Gastroesophageal sphincter (tissue), 4 donors: ENCODE results near the gene SLA2. TPM values are rescaled to one million over a fixed set of nuclear protein-coding genes. Genes with fewer than 3 reads are reported as not detected.

Source experiments
- ATAC-seq: fragments of 150-250 bp; one replicate; pipeline ENCODE4 v1.9.1; 2016; ENCODE audit warnings: mild to moderate bottlenecking, moderate library complexity
- H3K27ac ChIP-seq, 4 donors: fragments of 200-600 bp; sonication (generic) in 3 of 4; 1 replicate in 3 of 4; 2 replicates in 1 of 4; pipeline ENCODE4 v1.5.1; 2016 to 2019
- H3K27me3 ChIP-seq: fragments of 200-600 bp; sonication (generic); one replicate; pipeline ENCODE4 v1.5.1; 2019
- H3K36me3 ChIP-seq, 2 donors: fragments of 200-600 bp; sonication (generic); one replicate each; pipeline ENCODE4 v1.5.1; 2019; ENCODE audit warnings: control low read depth in 1 of 2
- H3K4me1 ChIP-seq, 3 donors: fragments of 200-600 bp; sonication (generic); 1 replicate in 2 of 3; 2 replicates in 1 of 3; pipeline ENCODE4 v1.5.1; 2016 to 2019; ENCODE audit warnings: control low read depth in 2 of 3
- H3K4me3 ChIP-seq, 2 donors: fragments of 200-600 bp; sonication (generic); one replicate each; pipeline ENCODE4 v1.5.1; 2019; ENCODE audit warnings: mild to moderate bottlenecking in 1 of 2, moderate library complexity in 1 of 2
- H3K9me3 ChIP-seq, 3 donors: fragments of 200-600 bp; sonication (generic); one replicate each; pipeline ENCODE4 v1.5.1; 2017 to 2019; ENCODE audit warnings: control low read depth in 2 of 3
- CTCF ChIP-seq, 4 experiments: fragments of 200-600 bp in 2 of 4; fragments of 450-650 bp in 2 of 4; sonication (generic) in 1 of 4; IDR thresholded peaks; one replicate each; pipeline ENCODE4 v1.5.1; 2017 to 2019; ENCODE audit warnings: antibody characterized with exemption in 4 of 4, mild to moderate bottlenecking in 2 of 4, moderate library complexity in 2 of 4
- EP300 ChIP-seq: sonication (generic); formaldehyde crosslinking; IDR thresholded peaks from one replicate; pipeline ENCODE4 v1.6.1; 2017; ENCODE audit warnings: antibody characterized with exemption, mild to moderate bottlenecking
- POLR2A ChIP-seq, 2 donors: fragments of 450-650 bp; IDR thresholded peaks; one replicate each; pipeline ENCODE4 v1.6.1; 2017; ENCODE audit warnings: antibody characterized with exemption in 2 of 2, mild to moderate bottlenecking in 2 of 2, moderate library complexity in 1 of 2
- POLR2AphosphoS5 ChIP-seq: sonication (generic); formaldehyde crosslinking; IDR thresholded peaks from one replicate; pipeline ENCODE4 v1.6.1; 2017; ENCODE audit warnings: antibody characterized with exemption
- WGBS, 2 donors: methylation state at CpG; one replicate each; pipeline ENCODE4 v1.1.5; 2018; ENCODE audit warnings: low coverage in 1 of 2; 5-methylcytosine and 5-hydroxymethylcytosine counted together
- total RNA-seq, 4 donors: library from RNA; depleted of rRNA; stranded (reverse); fragments of >200 nt; gene quantifications; one replicate each; pipeline ENCODE4 v1.1.0, GENCODE V29; 2016

The SLA2 gene
- total RNA-seq, 4 donors from 2014 or later: 0.13 TPM; not detected in 3

- Histone ChIP-seq H3K4me1 (peaks cover 0 to 47% (median 15%) of the 10 kb centered on the region in 3 donors), H3K36me3 (peaks cover 0 to 5% of the 10 kb centered on the region in 2 donors), H3K27me3 (no peaks in the 10 kb centered on the region), H3K27ac (peak overlapping the region; percentile 60 to 96 (median 90)), H3K9me3 (no peaks in the 10 kb centered on the region), H3K4me3 (peak overlapping the region; percentile 69 to 93)
- no peak for TF ChIP-seq POLR2AphosphoS5
- no peak for TF ChIP-seq CTCF (IDR thresholded peaks at IDR 0.05)
- no peak for TF ChIP-seq POLR2A (IDR thresholded peaks at IDR 0.05)
- no peak for TF ChIP-seq EP300
- 0% methylated on average over 4 of the region's 53 CpGs; no CpG with 5 or more reads in 1 of the 2 donors for WGBS, 2 donors
- ATAC-seq: peak; percentile 0
Measured at GRCh38 chr20:36573798-36574365, 72.1 kb downstream of the SLA2 start.

GRCh38 chr20:36573103-36573797 is 72.7 kb downstream of the SLA2 start, which contains the start of gene TGIF2:
Gene TGIF2, plus strand, starts transcription at chr20:36573597. Its CDS starts 5,178 bp downstream, at chr20:36578775.
- H3K27ac ChIP-seq: peak within 1 kb of the TSS; percentile 60 to 96 (median 90)
- H3K9me3 ChIP-seq: no peaks in the 10 kb centered on the region
- TF ChIP-seq POLR2AphosphoS5 (peak; percentile 47), EP300 (no peak), CTCF (IDR thresholded peaks at IDR 0.05) (no peak), POLR2A (IDR thresholded peaks at IDR 0.05) (peak in 1 of 2 donors; percentile 34)
- WGBS, 2 donors: no CpG with 5 or more reads among the region's 80 CpGs
- peak; percentile 89 for ATAC-seq
- H3K4me1 ChIP-seq: peaks cover 0 to 47% (median 15%) of the 10 kb centered on the region in 3 donors
- no peaks in the 10 kb centered on the region for H3K27me3 ChIP-seq
- peak within 1 kb of the TSS; percentile 69 to 93 for H3K4me3 ChIP-seq
- no peaks in the 10 kb centered on the region for H3K36me3 ChIP-seq

GRCh38 chr20:36572701-36573102 is 73.3 kb downstream of the SLA2 start:
- peaks cover 0 to 47% (median 15%) of the 10 kb centered on the region in 3 donors for H3K4me1 ChIP-seq
- peak overlapping the region; percentile 69 to 93 for H3K4me3 ChIP-seq
- no peak for TF ChIP-seq POLR2AphosphoS5
- TF ChIP-seq POLR2A (IDR thresholded peaks at IDR 0.05): no peak
- no peak for TF ChIP-seq EP300
- TF ChIP-seq CTCF (IDR thresholded peaks at IDR 0.05): no peak
- no peaks in the 10 kb centered on the region for H3K9me3 ChIP-seq
- WGBS, 2 donors: 25% methylated on average over 14 of the region's 20 CpGs; no CpG with 5 or more reads in 1 of the 2 donors
- H3K27me3 ChIP-seq: no peaks in the 10 kb centered on the region
- ATAC-seq: no peak
- peak overlapping the region; percentile 60 to 96 (median 90) for H3K27ac ChIP-seq
- no peaks in the 10 kb centered on the region for H3K36me3 ChIP-seq

- H3K27ac ChIP-seq: peak overlapping the region in 3 of 4 donors; percentile 87 to 96 (median 94)
- no peak for ATAC-seq
- H3K36me3 ChIP-seq: no peaks in the 10 kb centered on the region
- 56 to 69% methylated on average over 6 to 12 of the region's 17 CpGs for WGBS, 2 donors
- peaks cover 0 to 47% (median 15%) of the 10 kb centered on the region in 3 donors for H3K4me1 ChIP-seq
- no peaks in the 10 kb centered on the region for H3K9me3 ChIP-seq
- H3K27me3 ChIP-seq: no peaks in the 10 kb centered on the region
- no peak overlapping the region for H3K4me3 ChIP-seq
- TF ChIP-seq CTCF (IDR thresholded peaks at IDR 0.05): no peak
- TF ChIP-seq POLR2AphosphoS5: no peak
- TF ChIP-seq EP300: no peak
Measured at GRCh38 chr20:36571564-36572504, 74.2 kb downstream of the SLA2 start.
